ENCODE data around the gene LASP1NB.
"Not testable (repeated sequence)": the region's sequence is repeated elsewhere in the genome, so short reads cannot be mapped to it uniquely, and the experiment has no call there.

The LASP1NB gene

GRCh38 chr17:38970804-38971203, 45.4 kb downstream of the LASP1NB start:
- no peak for FAIRE-seq
- H3K27me3 ChIP-seq (ENCODE audit: control insufficient read depth in 2 of 2, insufficient read depth in 2 of 2, low read length in 2 of 2), result peaks cover 0 to 4% of the 10 kb centered on the region in 2 experiments
- no peaks in the 10 kb centered on the region for H3K79me2 ChIP-seq (ENCODE audit: control insufficient read depth, insufficient read depth, low read length)
- H3K9ac ChIP-seq (replicated peaks; ENCODE audit: extremely low read depth, insufficient read depth, low read length), result no peak overlapping the region
- no TSS peak for BruUV-seq (replicated peaks)
- H3K27ac ChIP-seq (ENCODE audit: insufficient read depth, low read depth, low read length), result no peak overlapping the region
- no peaks in the 10 kb centered on the region for H4K20me1 ChIP-seq (replicated peaks; ENCODE audit: control insufficient read depth, extremely low read depth, insufficient read depth, low read length)
- TF ChIP-seq GATA2 (IDR thresholded peaks at IDR 0.05; ENCODE audit: insufficient read depth, insufficient read length, low read depth, low read length) (no peak), MYC (IDR thresholded peaks at IDR 0.05; ENCODE audit: low read depth, low read length) (no peak), POLR2AphosphoS5 (IDR thresholded peaks at IDR 0.05; ENCODE audit: insufficient read depth, low read depth, low read length) (no peak), JUN (IDR thresholded peaks at IDR 0.05; ENCODE audit: borderline replicate concordance, insufficient read depth, insufficient read length, low read depth) (no peak), POLR2A (IDR thresholded peaks at IDR 0.05; ENCODE audit: low read depth, low read length) (no peak), FOS (IDR thresholded peaks at IDR 0.05; ENCODE audit: borderline replicate concordance, insufficient read depth, low read length) (no peak), EZH2 (IDR thresholded peaks at IDR 0.05; ENCODE audit: borderline replicate concordance, low read depth, low read length, severe bottlenecking) (no peak)
- TF ChIP-seq, protein P1, sequence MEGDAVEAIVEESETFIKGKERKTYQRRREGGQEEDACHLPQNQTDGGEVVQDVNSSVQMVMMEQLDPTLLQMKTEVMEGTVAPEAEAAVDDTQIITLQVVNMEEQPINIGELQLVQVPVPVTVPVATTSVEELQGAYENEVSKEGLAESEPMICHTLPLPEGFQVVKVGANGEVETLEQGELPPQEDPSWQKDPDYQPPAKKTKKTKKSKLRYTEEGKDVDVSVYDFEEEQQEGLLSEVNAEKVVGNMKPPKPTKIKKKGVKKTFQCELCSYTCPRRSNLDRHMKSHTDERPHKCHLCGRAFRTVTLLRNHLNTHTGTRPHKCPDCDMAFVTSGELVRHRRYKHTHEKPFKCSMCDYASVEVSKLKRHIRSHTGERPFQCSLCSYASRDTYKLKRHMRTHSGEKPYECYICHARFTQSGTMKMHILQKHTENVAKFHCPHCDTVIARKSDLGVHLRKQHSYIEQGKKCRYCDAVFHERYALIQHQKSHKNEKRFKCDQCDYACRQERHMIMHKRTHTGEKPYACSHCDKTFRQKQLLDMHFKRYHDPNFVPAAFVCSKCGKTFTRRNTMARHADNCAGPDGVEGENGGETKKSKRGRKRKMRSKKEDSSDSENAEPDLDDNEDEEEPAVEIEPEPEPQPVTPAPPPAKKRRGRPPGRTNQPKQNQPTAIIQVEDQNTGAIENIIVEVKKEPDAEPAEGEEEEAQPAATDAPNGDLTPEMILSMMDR (IDR thresholded peaks at IDR 0.05; ENCODE audit: extremely low read depth in 1 of 2, insufficient read depth in 1 of 2, low read depth in 1 of 2, low read length in 2 of 2), result no peak
- TF ChIP-seq, protein P2, sequence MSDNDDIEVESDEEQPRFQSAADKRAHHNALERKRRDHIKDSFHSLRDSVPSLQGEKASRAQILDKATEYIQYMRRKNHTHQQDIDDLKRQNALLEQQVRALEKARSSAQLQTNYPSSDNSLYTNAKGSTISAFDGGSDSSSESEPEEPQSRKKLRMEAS (IDR thresholded peaks at IDR 0.05; ENCODE audit: insufficient read depth, insufficient read length), result no peak
- no peak for DNase-seq (ENCODE audit: low read depth, low spot score)
- ChIA-PET POLR2A (no interaction called here), CTCF (interaction anchor here (1.0 to 2.4 kb wide), 3 partner anchors 10 to 47 kb away, joined by 3 to 17 read pairs (median 3); no protein-coding TSS in a partner anchor)
- no peak overlapping the region for H3K4me2 ChIP-seq (ENCODE audit: insufficient read depth, low read length)
- H3K4me3 ChIP-seq (replicated peaks in 1 of 3; ENCODE audit: insufficient read depth in 1 of 3, low read depth in 1 of 3, low read length in 3 of 3), result no peak overlapping the region
- intact Hi-C loops (cut with micrococcal nuclease), result no loop called here
- no peaks in the 10 kb centered on the region for H3K36me3 ChIP-seq (ENCODE audit: control insufficient read depth in 2 of 2, extremely low read depth in 1 of 2, insufficient read depth in 2 of 2, low read length in 2 of 2)
- H3K9me3 ChIP-seq (replicated peaks; ENCODE audit: control insufficient read depth, insufficient read depth, low read length), result no peaks in the 10 kb centered on the region
- H2AFZ ChIP-seq (ENCODE audit: low read depth, low read length), result no peak overlapping the region
- dilution Hi-C loops (cut with MboI; ENCODE audit: extremely low pct_ligation_motif_present, low sequenced_read_pairs), result no loop called here
- H3K9me1 ChIP-seq (replicated peaks; ENCODE audit: control insufficient read depth, extremely low read depth, insufficient read depth, low read length), result no peaks in the 10 kb centered on the region
- H3K4me1 ChIP-seq (ENCODE audit: control insufficient read depth, extremely low read depth, insufficient read depth, low read length), result no peaks in the 10 kb centered on the region

- H3K9ac ChIP-seq (replicated peaks; ENCODE audit: extremely low read depth, insufficient read depth, low read length); FAIRE-seq; DNase-seq (ENCODE audit: low read depth, low spot score); H2AFZ ChIP-seq (ENCODE audit: low read depth, low read length); H3K9me1 ChIP-seq (replicated peaks; ENCODE audit: control insufficient read depth, extremely low read depth, insufficient read depth, low read length); H3K27me3 ChIP-seq (ENCODE audit: control insufficient read depth in 2 of 2, insufficient read depth in 2 of 2, low read length in 2 of 2); H3K9me3 ChIP-seq (replicated peaks; ENCODE audit: control insufficient read depth, insufficient read depth, low read length); H3K4me3 ChIP-seq (replicated peaks in 1 of 3; ENCODE audit: insufficient read depth in 1 of 3, low read depth in 1 of 3, low read length in 3 of 3); H4K20me1 ChIP-seq (replicated peaks; ENCODE audit: control insufficient read depth, extremely low read depth, insufficient read depth, low read length); H3K36me3 ChIP-seq (ENCODE audit: control insufficient read depth in 2 of 2, extremely low read depth in 1 of 2, insufficient read depth in 2 of 2, low read length in 2 of 2); H3K4me2 ChIP-seq (ENCODE audit: insufficient read depth, low read length); H3K79me2 ChIP-seq (ENCODE audit: control insufficient read depth, insufficient read depth, low read length); dilution Hi-C loops (cut with MboI; ENCODE audit: extremely low pct_ligation_motif_present, low sequenced_read_pairs); intact Hi-C loops (cut with micrococcal nuclease); BruUV-seq (replicated peaks); H3K4me1 ChIP-seq (ENCODE audit: control insufficient read depth, extremely low read depth, insufficient read depth, low read length); H3K27ac ChIP-seq (ENCODE audit: insufficient read depth, low read depth, low read length): not testable (repeated sequence)
- POLR2A ChIA-PET, result interaction anchor here (0.6 kb wide), 1 partner anchor 122 kb away, joined by 3 read pairs; no protein-coding TSS in a partner anchor
- CTCF ChIA-PET, result interaction anchor here (0.6 to 1.7 kb wide), 2 partner anchors 141 to 178 kb away, joined by 3 to 5 read pairs; no protein-coding TSS in a partner anchor
Measured at GRCh38 chr17:38976187-38976551, 50.8 kb downstream of the LASP1NB start.

Data from endothelial cell of umbilical vein (primary cell).